ENCODE measurements around the gene SOHLH2.

DNA sequence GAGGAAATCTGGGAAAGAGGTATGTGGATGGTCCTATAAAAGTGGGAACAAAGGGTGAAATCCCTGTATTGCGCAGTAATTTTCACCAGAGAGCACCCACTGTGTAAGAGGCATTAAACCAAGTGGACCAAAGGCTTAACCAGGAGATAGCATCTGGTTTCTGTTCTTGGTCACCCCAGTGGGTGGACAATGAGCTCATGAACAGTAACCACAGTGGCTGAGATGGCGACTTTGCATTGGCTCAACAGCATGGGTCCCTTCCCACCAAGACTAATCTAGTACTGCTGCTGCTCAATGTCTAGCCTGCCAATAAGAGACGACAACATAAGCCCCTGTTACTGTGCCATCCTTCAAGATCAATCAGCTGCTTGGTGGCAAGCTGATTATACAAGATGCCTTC is 46.7 kb upstream of the SOHLH2 start:
- TF ChIP-seq, protein P1, sequence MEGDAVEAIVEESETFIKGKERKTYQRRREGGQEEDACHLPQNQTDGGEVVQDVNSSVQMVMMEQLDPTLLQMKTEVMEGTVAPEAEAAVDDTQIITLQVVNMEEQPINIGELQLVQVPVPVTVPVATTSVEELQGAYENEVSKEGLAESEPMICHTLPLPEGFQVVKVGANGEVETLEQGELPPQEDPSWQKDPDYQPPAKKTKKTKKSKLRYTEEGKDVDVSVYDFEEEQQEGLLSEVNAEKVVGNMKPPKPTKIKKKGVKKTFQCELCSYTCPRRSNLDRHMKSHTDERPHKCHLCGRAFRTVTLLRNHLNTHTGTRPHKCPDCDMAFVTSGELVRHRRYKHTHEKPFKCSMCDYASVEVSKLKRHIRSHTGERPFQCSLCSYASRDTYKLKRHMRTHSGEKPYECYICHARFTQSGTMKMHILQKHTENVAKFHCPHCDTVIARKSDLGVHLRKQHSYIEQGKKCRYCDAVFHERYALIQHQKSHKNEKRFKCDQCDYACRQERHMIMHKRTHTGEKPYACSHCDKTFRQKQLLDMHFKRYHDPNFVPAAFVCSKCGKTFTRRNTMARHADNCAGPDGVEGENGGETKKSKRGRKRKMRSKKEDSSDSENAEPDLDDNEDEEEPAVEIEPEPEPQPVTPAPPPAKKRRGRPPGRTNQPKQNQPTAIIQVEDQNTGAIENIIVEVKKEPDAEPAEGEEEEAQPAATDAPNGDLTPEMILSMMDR (IDR thresholded peaks at IDR 0.05; ENCODE audit: low read length) = no peak
- TF ChIP-seq EZH2 (IDR thresholded peaks at IDR 0.05; ENCODE audit: borderline replicate concordance, low read length) = no peak
